Measurements from ENCODE around the gene FARSA. TPM values are rescaled to one million over a fixed set of nuclear protein-coding genes. Genes with fewer than 3 reads are reported as not detected.

FARSA gene
- polyA plus RNA-seq, 4 donors = 32.4 to 74.4 (median 48.9) TPM

GRCh38 chr19:12884926-12885748 lies 48.4 kb downstream of the FARSA start:
- WGBS, 3 donors = 2 to 9% (median 4%) methylated on average over 68 to 73 of the region's 73 CpGs
- H3K27me3 ChIP-seq (ENCODE audit: control insufficient read depth in 3 of 3, insufficient read depth in 3 of 3, low read length in 3 of 3) = peaks cover 0 to 61% (median 4%) of the 10 kb centered on the region in 3 donors
- no peaks in the 10 kb centered on the region for H3K36me3 ChIP-seq (ENCODE audit: control insufficient read depth in 3 of 3, insufficient read depth in 2 of 3, low read depth in 1 of 3, low read length in 3 of 3)
- H3K9me3 ChIP-seq (ENCODE audit: control insufficient read depth in 2 of 2, insufficient read depth in 1 of 2, low read depth in 1 of 2, low read length in 1 of 2) = peaks cover 0 to 32% of the 10 kb centered on the region in 2 donors
- FAIRE-seq = no peak
- peak overlapping the region; percentile 27 to 54 (median 30) for H3K4me3 ChIP-seq (ENCODE audit: low read depth in 1 of 3, low read length in 3 of 3)
- peak; percentile 88 to 93 for DNase-seq
- peak overlapping the region in 1 of 3 donors; percentile 80 for H3K27ac ChIP-seq (ENCODE audit: low read depth in 1 of 3, low read length in 2 of 3)
- peaks cover 0 to 18% (median 4%) of the 10 kb centered on the region in 3 donors for H3K4me1 ChIP-seq (ENCODE audit: control insufficient read depth in 3 of 3, insufficient read depth in 2 of 3, low read depth in 1 of 3, low read length in 2 of 3)

DNA sequence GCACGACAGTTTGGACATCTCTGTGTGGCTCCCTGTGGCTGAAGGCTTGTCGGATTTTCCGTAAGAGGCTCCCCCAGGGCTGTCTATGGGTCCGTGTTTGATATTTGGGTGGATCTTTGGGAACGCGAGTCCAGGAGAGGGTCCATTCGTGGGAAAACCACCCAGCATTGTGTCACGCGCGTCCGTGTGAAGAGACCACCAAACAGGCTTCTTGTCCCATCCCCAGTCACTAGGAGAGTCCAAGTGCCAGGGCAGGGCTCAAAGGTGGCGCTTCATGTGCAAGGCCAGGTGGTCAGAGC lies 48.9 kb downstream of the FARSA start:
- 74 to 85% (median 81%) methylated on average over 12 of the region's 12 CpGs for WGBS, 3 donors
- peaks cover 0 to 32% of the 10 kb centered on the region in 2 donors for H3K9me3 ChIP-seq (ENCODE audit: control insufficient read depth in 2 of 2, insufficient read depth in 1 of 2, low read depth in 1 of 2, low read length in 1 of 2)
- H3K4me1 ChIP-seq (ENCODE audit: control insufficient read depth in 3 of 3, insufficient read depth in 2 of 3, low read depth in 1 of 3, low read length in 2 of 3) = peaks cover 0 to 18% (median 7%) of the 10 kb centered on the region in 3 donors
- peaks cover 0 to 61% (median 4%) of the 10 kb centered on the region in 3 donors for H3K27me3 ChIP-seq (ENCODE audit: control insufficient read depth in 3 of 3, insufficient read depth in 3 of 3, low read length in 3 of 3)
- no peak overlapping the region for H3K4me3 ChIP-seq (ENCODE audit: low read depth in 1 of 3, low read length in 3 of 3)
- DNase-seq = no peak
- no peak for FAIRE-seq
- peak overlapping the region in 1 of 3 donors; percentile 80 for H3K27ac ChIP-seq (ENCODE audit: low read depth in 1 of 3, low read length in 2 of 3)
- no peaks in the 10 kb centered on the region for H3K36me3 ChIP-seq (ENCODE audit: control insufficient read depth in 3 of 3, insufficient read depth in 2 of 3, low read depth in 1 of 3, low read length in 3 of 3)

DNA sequence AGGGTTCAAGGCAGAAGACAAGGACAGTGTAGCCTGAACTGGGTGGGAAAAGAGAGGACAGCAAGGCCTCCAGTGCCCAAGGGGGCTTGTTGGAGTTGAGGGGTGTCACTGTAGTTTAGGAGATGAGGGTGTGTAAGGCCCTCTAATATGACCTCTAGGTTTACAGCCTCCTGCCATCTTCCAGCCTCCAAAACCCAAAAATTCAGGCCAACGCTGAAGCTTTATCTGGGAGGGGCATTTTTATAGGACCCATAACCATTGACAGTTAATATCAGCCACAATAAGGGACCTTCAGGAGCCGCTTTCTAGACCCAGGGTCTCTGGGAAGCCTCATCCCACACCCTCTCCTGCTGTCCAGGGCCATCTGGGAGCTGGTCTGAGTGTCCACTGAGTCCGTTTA lies 49.3 kb downstream of the FARSA start:
- WGBS, 3 donors = 90 to 92% (median 92%) methylated on average over 3 of the region's 3 CpGs
- Histone ChIP-seq H3K9me3 (ENCODE audit: control insufficient read depth in 2 of 2, insufficient read depth in 1 of 2, low read depth in 1 of 2, low read length in 1 of 2) (peaks cover 0 to 32% of the 10 kb centered on the region in 2 donors), H3K36me3 (ENCODE audit: control insufficient read depth in 3 of 3, insufficient read depth in 2 of 3, low read depth in 1 of 3, low read length in 3 of 3) (no peaks in the 10 kb centered on the region), H3K27me3 (ENCODE audit: control insufficient read depth in 3 of 3, insufficient read depth in 3 of 3, low read length in 3 of 3) (peaks cover 0 to 61% (median 4%) of the 10 kb centered on the region in 3 donors), H3K27ac (ENCODE audit: low read depth in 1 of 3, low read length in 2 of 3) (no peak overlapping the region), H3K4me1 (ENCODE audit: control insufficient read depth in 3 of 3, insufficient read depth in 2 of 3, low read depth in 1 of 3, low read length in 2 of 3) (peaks cover 0 to 18% (median 7%) of the 10 kb centered on the region in 3 donors), H3K4me3 (ENCODE audit: low read depth in 1 of 3, low read length in 3 of 3) (no peak overlapping the region)
- FAIRE-seq (no peak), DNase-seq (no peak)

- no peak for DNase-seq
- FAIRE-seq = no peak
- peaks cover 0 to 59% (median 4%) of the 10 kb centered on the region in 3 donors for H3K27me3 ChIP-seq (ENCODE audit: control insufficient read depth in 3 of 3, insufficient read depth in 3 of 3, low read length in 3 of 3)
- peaks cover 0 to 3% (median 2%) of the 10 kb centered on the region in 3 donors for H3K36me3 ChIP-seq (ENCODE audit: control insufficient read depth in 3 of 3, insufficient read depth in 2 of 3, low read depth in 1 of 3, low read length in 3 of 3)
- no peak overlapping the region for H3K4me3 ChIP-seq (ENCODE audit: low read depth in 1 of 3, low read length in 3 of 3)
- no peak overlapping the region for H3K27ac ChIP-seq (ENCODE audit: low read depth in 1 of 3, low read length in 2 of 3)
- WGBS, 3 donors = 82 to 94% (median 86%) methylated on average over 3 of the region's 3 CpGs
- peaks cover 0 to 32% of the 10 kb centered on the region in 2 donors for H3K9me3 ChIP-seq (ENCODE audit: control insufficient read depth in 2 of 2, insufficient read depth in 1 of 2, low read depth in 1 of 2, low read length in 1 of 2)
- peaks cover 0 to 18% (median 7%) of the 10 kb centered on the region in 3 donors for H3K4me1 ChIP-seq (ENCODE audit: control insufficient read depth in 3 of 3, insufficient read depth in 2 of 3, low read depth in 1 of 3, low read length in 2 of 3)
Observed at GRCh38 chr19:12882589-12882988, 50.9 kb downstream of the FARSA start.

DNA sequence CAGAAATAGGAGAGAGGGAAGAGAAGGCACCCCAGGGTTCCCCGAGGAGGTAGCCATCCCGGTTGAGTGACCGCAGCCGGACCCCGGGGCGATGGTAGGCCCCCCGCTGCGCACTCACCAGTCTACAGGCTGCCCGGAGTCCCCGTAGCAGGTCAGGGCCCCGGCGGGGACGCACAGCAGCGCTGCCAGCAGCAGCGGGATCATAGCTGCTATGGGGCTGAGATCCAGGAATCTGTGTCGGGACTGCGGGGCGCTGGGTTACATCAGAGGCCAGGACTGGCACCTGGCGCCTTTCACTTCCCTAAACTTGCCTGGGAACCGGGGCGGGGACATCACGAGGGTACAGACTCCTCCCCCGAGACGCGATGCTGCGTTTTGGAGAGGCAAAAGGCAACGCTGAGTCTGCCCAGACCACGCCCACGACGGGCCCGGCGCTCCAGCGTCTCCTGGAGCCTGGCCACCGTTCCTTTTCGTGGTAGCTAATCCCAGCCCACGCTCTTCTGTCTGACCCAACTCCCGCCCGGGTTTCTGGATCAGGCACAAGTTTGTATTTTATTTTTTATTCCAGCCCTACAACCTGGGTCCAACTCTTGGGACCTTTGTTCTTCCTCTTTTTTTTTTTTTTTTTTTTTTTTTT lies 52.2 kb downstream of the FARSA start, which contains the start of gene DNASE2:
DNASE2 (minus strand) TSS at position 278 of the 637 bp plus-strand sequence; CDS start at position 204, 74 bp downstream.
- H3K36me3 ChIP-seq (ENCODE audit: control insufficient read depth in 3 of 3, insufficient read depth in 2 of 3, low read depth in 1 of 3, low read length in 3 of 3) = peaks cover 0 to 3% (median 2%) of the 10 kb centered on the region in 3 donors
- peaks cover 0 to 32% of the 10 kb centered on the region in 2 donors for H3K9me3 ChIP-seq (ENCODE audit: control insufficient read depth in 2 of 2, insufficient read depth in 1 of 2, low read depth in 1 of 2, low read length in 1 of 2)
- H3K27ac ChIP-seq (ENCODE audit: low read depth in 1 of 3, low read length in 2 of 3) = peak within 1 kb of the TSS; percentile 24 to 91 (median 55)
- H3K27me3 ChIP-seq (ENCODE audit: control insufficient read depth in 3 of 3, insufficient read depth in 3 of 3, low read length in 3 of 3) = peaks cover 0 to 46% (median 4%) of the 10 kb centered on the region in 3 donors
- peaks cover 0 to 18% (median 7%) of the 10 kb centered on the region in 3 donors for H3K4me1 ChIP-seq (ENCODE audit: control insufficient read depth in 3 of 3, insufficient read depth in 2 of 3, low read depth in 1 of 3, low read length in 2 of 3)
- peak; percentile 85 to 92 for DNase-seq
- 0 to 1% (median 0%) methylated on average over 38 of the region's 38 CpGs for WGBS, 3 donors
- H3K4me3 ChIP-seq (ENCODE audit: low read depth in 1 of 3, low read length in 3 of 3) = peak within 1 kb of the TSS; percentile 59 to 76 (median 62)
- FAIRE-seq = no peak

- peak overlapping the region; percentile 24 to 91 (median 55) for H3K27ac ChIP-seq (ENCODE audit: low read depth in 1 of 3, low read length in 2 of 3)
- peaks cover 0 to 32% of the 10 kb centered on the region in 2 donors for H3K9me3 ChIP-seq (ENCODE audit: control insufficient read depth in 2 of 2, insufficient read depth in 1 of 2, low read depth in 1 of 2, low read length in 1 of 2)
Observed at GRCh38 chr19:12880551-12881171, 52.9 kb downstream of the FARSA start.

DNA sequence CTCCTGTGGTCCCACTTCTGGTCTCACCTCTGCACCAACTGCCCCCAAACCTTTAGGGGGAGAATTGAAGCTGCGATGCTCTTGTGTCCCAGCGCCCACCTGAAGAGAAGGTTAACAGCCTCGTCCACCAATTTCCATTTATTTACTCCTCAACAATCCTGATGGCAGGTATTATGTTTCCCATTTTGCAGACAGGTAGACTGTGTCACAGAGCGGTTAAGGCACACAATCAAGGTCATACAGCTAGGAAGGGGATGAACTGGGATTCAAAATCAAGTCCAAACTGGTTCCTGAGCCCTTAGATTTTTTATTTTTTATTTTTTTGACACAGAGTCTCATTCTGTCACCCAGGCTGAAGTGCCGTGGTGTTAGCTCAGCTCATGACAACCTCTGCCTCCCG lies 58.4 kb downstream of the FARSA start:
- H3K4me3 ChIP-seq (ENCODE audit: low read depth in 1 of 3, low read length in 3 of 3) = no peak overlapping the region
- H3K36me3 ChIP-seq (ENCODE audit: control insufficient read depth in 3 of 3, insufficient read depth in 2 of 3, low read depth in 1 of 3, low read length in 3 of 3) = peaks cover 0 to 10% (median 2%) of the 10 kb centered on the region in 3 donors
- peaks cover 0 to 2% (median 0%) of the 10 kb centered on the region in 3 donors for H3K4me1 ChIP-seq (ENCODE audit: control insufficient read depth in 3 of 3, insufficient read depth in 2 of 3, low read depth in 1 of 3, low read length in 2 of 3)
- FAIRE-seq (no peak), DNase-seq (no peak)
- H3K9me3 ChIP-seq (ENCODE audit: control insufficient read depth in 2 of 2, insufficient read depth in 1 of 2, low read depth in 1 of 2, low read length in 1 of 2) = peaks cover 0 to 3% of the 10 kb centered on the region in 2 donors
- 92 to 95% (median 94%) methylated on average over 6 of the region's 6 CpGs for WGBS, 3 donors
- peaks cover 0 to 9% (median 0%) of the 10 kb centered on the region in 3 donors for H3K27me3 ChIP-seq (ENCODE audit: control insufficient read depth in 3 of 3, insufficient read depth in 3 of 3, low read length in 3 of 3)
- no peak overlapping the region for H3K27ac ChIP-seq (ENCODE audit: low read depth in 1 of 3, low read length in 2 of 3)

More at GRCh38 chr19:12880551-12881171, 52.9 kb downstream of the FARSA start:
- H3K4me3 ChIP-seq (ENCODE audit: low read depth in 1 of 3, low read length in 3 of 3) = peak overlapping the region; percentile 59 to 76 (median 62)
- DNase-seq (no peak), FAIRE-seq (no peak)
- H3K27me3 ChIP-seq (ENCODE audit: control insufficient read depth in 3 of 3, insufficient read depth in 3 of 3, low read length in 3 of 3) = peaks cover 0 to 40% (median 4%) of the 10 kb centered on the region in 3 donors
- WGBS, 3 donors = 13 to 16% (median 15%) methylated on average over 29 of the region's 29 CpGs
- H3K36me3 ChIP-seq (ENCODE audit: control insufficient read depth in 3 of 3, insufficient read depth in 2 of 3, low read depth in 1 of 3, low read length in 3 of 3) = peaks cover 0 to 3% (median 2%) of the 10 kb centered on the region in 3 donors
- H3K4me1 ChIP-seq (ENCODE audit: control insufficient read depth in 3 of 3, insufficient read depth in 2 of 3, low read depth in 1 of 3, low read length in 2 of 3) = peaks cover 0 to 14% (median 7%) of the 10 kb centered on the region in 3 donors

Data from small intestine (tissue), 7 donors.